DOHH2 (cell line): ENCODE measurements around the gene TBCD.

Experiments used
- EZH2phosphoT487 ChIP-seq: fragments of 200-600 bp; sonication (generic); IDR thresholded peaks from 2 replicates; pipeline ENCODE4 v1.6.1; 2017; ENCODE audit warnings: borderline replicate concordance, mild to moderate bottlenecking, antibody characterized with exemption, low read length, moderate library complexity, mixed read lengths
- TF ChIP-seq, protein P1 (sequence below): fragments of 200-600 bp; sonication (generic); IDR thresholded peaks from one replicate; pipeline ENCODE4 v1.5.1; 2014; ENCODE audit warnings: antibody characterized with exemption, mild to moderate bottlenecking, low read depth, low read length; ENCODE audit not compliant: poor library complexity, severe bottlenecking

DNA sequence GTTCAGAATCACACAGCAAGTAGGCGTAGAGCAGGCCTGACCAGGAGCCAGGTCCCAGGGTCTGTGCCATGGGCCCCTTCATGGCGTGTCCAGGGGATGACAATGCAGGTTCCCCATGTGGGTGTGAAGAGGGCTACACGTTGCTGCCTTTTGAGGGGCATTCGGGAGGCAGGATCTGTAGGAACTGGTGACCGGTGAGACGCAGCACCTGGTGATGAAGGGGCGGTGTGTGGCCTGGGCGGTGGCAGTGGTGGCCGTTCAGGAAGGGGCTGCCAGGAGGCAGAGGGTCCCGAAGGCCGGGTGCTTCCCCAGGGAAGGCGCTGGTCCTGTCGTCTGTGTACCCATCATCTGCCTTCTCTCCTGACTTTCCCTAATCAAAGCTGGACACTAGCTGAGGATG is 53.4 kb downstream of the TBCD start:
- TF ChIP-seq, protein P1, sequence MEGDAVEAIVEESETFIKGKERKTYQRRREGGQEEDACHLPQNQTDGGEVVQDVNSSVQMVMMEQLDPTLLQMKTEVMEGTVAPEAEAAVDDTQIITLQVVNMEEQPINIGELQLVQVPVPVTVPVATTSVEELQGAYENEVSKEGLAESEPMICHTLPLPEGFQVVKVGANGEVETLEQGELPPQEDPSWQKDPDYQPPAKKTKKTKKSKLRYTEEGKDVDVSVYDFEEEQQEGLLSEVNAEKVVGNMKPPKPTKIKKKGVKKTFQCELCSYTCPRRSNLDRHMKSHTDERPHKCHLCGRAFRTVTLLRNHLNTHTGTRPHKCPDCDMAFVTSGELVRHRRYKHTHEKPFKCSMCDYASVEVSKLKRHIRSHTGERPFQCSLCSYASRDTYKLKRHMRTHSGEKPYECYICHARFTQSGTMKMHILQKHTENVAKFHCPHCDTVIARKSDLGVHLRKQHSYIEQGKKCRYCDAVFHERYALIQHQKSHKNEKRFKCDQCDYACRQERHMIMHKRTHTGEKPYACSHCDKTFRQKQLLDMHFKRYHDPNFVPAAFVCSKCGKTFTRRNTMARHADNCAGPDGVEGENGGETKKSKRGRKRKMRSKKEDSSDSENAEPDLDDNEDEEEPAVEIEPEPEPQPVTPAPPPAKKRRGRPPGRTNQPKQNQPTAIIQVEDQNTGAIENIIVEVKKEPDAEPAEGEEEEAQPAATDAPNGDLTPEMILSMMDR: no peak
- TF ChIP-seq EZH2phosphoT487: no peak
